ENCODE results near the gene MRPL55.

DNA sequence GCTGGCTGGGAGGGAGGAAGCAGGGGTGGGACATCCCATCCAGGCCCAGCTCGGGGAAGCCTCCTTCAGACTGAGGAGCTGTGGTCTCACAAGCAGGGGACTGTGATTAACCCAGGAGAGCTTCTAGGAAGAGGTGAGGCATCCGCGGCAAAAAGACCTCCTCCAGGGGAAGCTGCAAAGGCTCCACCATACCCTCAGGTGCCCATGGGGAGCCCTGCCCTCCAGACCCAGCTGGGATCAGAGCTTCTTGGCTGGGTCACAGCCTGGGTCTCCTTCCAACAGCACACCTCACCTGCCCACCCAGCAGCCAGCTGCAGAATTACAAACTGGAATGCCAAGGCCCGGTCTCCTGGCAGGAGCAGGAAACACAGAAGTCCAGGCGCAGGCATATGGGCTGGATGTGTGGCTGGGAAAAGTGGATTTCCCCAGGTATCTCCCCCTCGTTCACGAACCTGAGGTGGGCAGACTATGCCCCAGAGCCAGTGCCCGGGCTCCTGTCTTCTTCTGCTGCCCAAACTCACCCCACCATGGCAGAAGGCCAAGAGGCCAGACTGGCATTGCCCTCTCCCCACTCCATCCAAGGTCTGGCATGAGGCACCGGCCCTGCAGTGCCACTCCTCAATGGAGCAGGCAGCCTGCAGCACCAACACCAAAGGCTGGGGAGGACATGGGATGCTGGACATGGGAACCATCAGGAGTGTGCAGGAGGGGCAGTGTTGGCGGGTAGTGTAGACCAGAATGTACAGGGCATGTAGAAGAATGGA is 42.0 kb downstream of the MRPL55 start:
- TF ChIP-seq CTCF (conservative IDR thresholded peaks at IDR 0.05; ENCODE audit: low read depth, low read length) (no peak), EZH2phosphoT487 (IDR thresholded peaks at IDR 0.05; ENCODE audit: borderline replicate concordance, low read length) (no peak)
